Ishikawa (cell line): ENCODE measurements around the gene ZDHHC6.

Experiments
- CEBPB ChIP-seq: IDR thresholded peaks from 2 replicates; pipeline ENCODE4 v1.6.1; 2012
- CREB1 ChIP-seq: IDR thresholded peaks from 2 replicates; pipeline ENCODE4 v1.6.1; 2012; ENCODE audit warnings: low read depth
- EGR1 ChIP-seq: IDR thresholded peaks from 2 replicates; pipeline ENCODE4 v1.6.1; 2012
- EP300 ChIP-seq: IDR thresholded peaks from 2 replicates; pipeline ENCODE4 v1.6.1; 2012; ENCODE audit warnings: borderline replicate concordance
- FOXM1 ChIP-seq: IDR thresholded peaks from 2 replicates; pipeline ENCODE4 v1.6.1; 2012; ENCODE audit warnings: low read depth, borderline replicate concordance
- MAX ChIP-seq: IDR thresholded peaks from 2 replicates; pipeline ENCODE4 v1.6.1; 2012
- NFIC ChIP-seq: IDR thresholded peaks from 2 replicates; pipeline ENCODE4 v1.6.1; 2012
- RAD21 ChIP-seq: IDR thresholded peaks from 2 replicates; pipeline ENCODE4 v1.6.1; 2012; ENCODE audit warnings: low read depth
- REST ChIP-seq: IDR thresholded peaks from 2 replicates; pipeline ENCODE4 v1.6.1; 2012; ENCODE audit warnings: low read depth, mild to moderate bottlenecking
- TAF1 ChIP-seq: IDR thresholded peaks from 2 replicates; pipeline ENCODE4 v1.6.1; 2012; ENCODE audit warnings: low read depth, mild to moderate bottlenecking
- TCF12 ChIP-seq: IDR thresholded peaks from 2 replicates; pipeline ENCODE4 v1.6.1; 2012; ENCODE audit warnings: low read depth
- TEAD4 ChIP-seq: IDR thresholded peaks from 2 replicates; pipeline ENCODE4 v1.6.1; 2012
- USF1 ChIP-seq: IDR thresholded peaks from 2 replicates; pipeline ENCODE4 v1.6.1; 2012
- YY1 ChIP-seq: IDR thresholded peaks from 2 replicates; pipeline ENCODE4 v1.6.1; 2012; ENCODE audit warnings: low read depth

GRCh38 chr10:112467541-112468075 lies 20.9 kb upstream of the ZDHHC6 start:
- TF ChIP-seq FOXM1, result no peak
- no peak for TF ChIP-seq NFIC
- TF ChIP-seq YY1, result no peak
- no peak for TF ChIP-seq TCF12
- TF ChIP-seq REST, result peak; percentile 85
- TF ChIP-seq EP300, result no peak
- no peak for TF ChIP-seq TAF1
- TF ChIP-seq RAD21, result no peak
- no peak for TF ChIP-seq EGR1
- TF ChIP-seq TEAD4, result no peak
- TF ChIP-seq USF1, result no peak
- no peak for TF ChIP-seq MAX
- TF ChIP-seq CEBPB, result no peak
- TF ChIP-seq CREB1, result no peak
